IMR-90 (cell line): ENCODE results near the gene DELE1. TPM values are rescaled to one million over a fixed set of nuclear protein-coding genes. Genes with fewer than 3 reads are reported as not detected.

Experiments
- ATAC-seq: fragments of 200-7000 bp; cut with Tn5 transposase; 2 replicates; pipeline ENCODE4 v1.9.1; 2020; ENCODE audit warnings: low read depth, mild to moderate bottlenecking, moderate library complexity
- BruUV-seq: library from RNA; stranded (reverse); fragments of 400-500 nt; replicated peaks from 2 replicates; lab custom pipeline; 2021; lab: Mats Ljungman, UMichigan
- CTCF ChIA-PET: fragments of 300-600 bp; formaldehyde crosslinking; extraction: SDS; loops from one replicate; lab custom pipeline; 2021; ENCODE audit warnings: antibody characterized with exemption; lab: Yijun Ruan, JAX
- POLR2A ChIA-PET: fragments of 300-600 bp; sonication (Branson Sonifier 250); formaldehyde crosslinking; loops from one replicate; lab custom pipeline; 2022; ENCODE audit warnings: antibody characterized with exemption; ENCODE audit not compliant: unreplicated experiment; lab: Charles Lee
- DNase-seq: peaks from one replicate; pipeline ENCODE4 v3.0.0; 2013
- H2AFZ ChIP-seq: replicated peaks from 2 replicates; pipeline ENCODE3; 2013; ENCODE audit warnings: low read length, mild to moderate bottlenecking; ENCODE audit not compliant: poor library complexity
- H2AK5ac ChIP-seq: 2 replicates; pipeline ENCODE4 v1.6.1; 2013; ENCODE audit warnings: low read depth, low read length, inconsistent platforms
- H2AK9ac ChIP-seq: replicated peaks from 2 replicates; pipeline ENCODE3; 2013; ENCODE audit warnings: mild to moderate bottlenecking, low read depth, low read length, moderate library complexity; ENCODE audit not compliant: poor library complexity
- H2BK120ac ChIP-seq: 2 replicates; pipeline ENCODE4 v1.6.1; 2013; ENCODE audit warnings: low read depth, low read length, inconsistent platforms
- H2BK15ac ChIP-seq: 3 replicates; pipeline ENCODE4 v1.6.1; 2013; ENCODE audit warnings: low read depth, low read length, inconsistent platforms
- H2BK20ac ChIP-seq: 2 replicates; pipeline ENCODE4 v1.6.1; 2013; ENCODE audit warnings: low read depth, mild to moderate bottlenecking, inconsistent platforms, low read length, moderate library complexity
- H2BK5ac ChIP-seq: 2 replicates; pipeline ENCODE4 v1.6.1; 2013; ENCODE audit warnings: mild to moderate bottlenecking, low read depth, low read length, inconsistent platforms; ENCODE audit not compliant: poor library complexity, severe bottlenecking
- H3K14ac ChIP-seq: replicated peaks from 2 replicates; pipeline ENCODE4 v1.6.1; 2013; ENCODE audit warnings: low read depth, low read length, inconsistent platforms
- H3K18ac ChIP-seq: 2 replicates; pipeline ENCODE4 v1.6.1; 2013; ENCODE audit warnings: low read depth, low read length, control low read depth
- H3K23ac ChIP-seq: 2 replicates; pipeline ENCODE4 v1.6.1; 2013; ENCODE audit warnings: low read depth, low read length, inconsistent platforms
- H3K27ac ChIP-seq: 2 replicates; pipeline ENCODE4 v1.5.1; 2013; ENCODE audit warnings: mild to moderate bottlenecking, control low read depth, low read length; ENCODE audit not compliant: insufficient read depth
- H3K27me3 ChIP-seq: 2 replicates; pipeline ENCODE4 v1.6.1; 2013; ENCODE audit warnings: low read length; ENCODE audit not compliant: control insufficient read depth, insufficient read depth
- H3K36me3 ChIP-seq: 2 replicates; pipeline ENCODE4 v1.6.1; 2013; ENCODE audit warnings: low read length, mixed read lengths; ENCODE audit not compliant: control insufficient read depth, insufficient read depth
- H3K4ac ChIP-seq: 2 replicates; pipeline ENCODE4 v1.6.1; 2013; ENCODE audit warnings: low read depth, low read length, inconsistent platforms
- H3K4me1 ChIP-seq: 2 replicates; pipeline ENCODE4 v1.6.1; 2013; ENCODE audit warnings: low read length, mixed read lengths; ENCODE audit not compliant: control insufficient read depth, insufficient read depth
- H3K4me2 ChIP-seq: 2 replicates; pipeline ENCODE4 v1.6.1; 2013; ENCODE audit warnings: low read depth, mild to moderate bottlenecking, control low read depth, low read length, moderate library complexity
- H3K4me3 ChIP-seq: 2 replicates; pipeline ENCODE4 v1.5.1; 2013; ENCODE audit warnings: low read depth, mild to moderate bottlenecking, control low read depth, low read length, moderate library complexity; ENCODE audit not compliant: insufficient read depth
- H3K56ac ChIP-seq: 2 replicates; pipeline ENCODE4 v1.6.1; 2013; ENCODE audit warnings: low read length, inconsistent platforms; ENCODE audit not compliant: insufficient read depth; ENCODE audit errors: extremely low read depth
- H3K79me1 ChIP-seq, 2 experiments: 2 replicates each; pipeline ENCODE4 v1.6.1; 2013; ENCODE audit warnings: low read length in 2 of 2, inconsistent platforms in 1 of 2, low read depth in 1 of 2
- H3K9ac ChIP-seq: 2 replicates; pipeline ENCODE4 v1.6.1; 2013; ENCODE audit warnings: low read depth, low read length, control low read depth
- H3K9me1 ChIP-seq: 2 replicates; pipeline ENCODE4 v1.6.1; 2013; ENCODE audit warnings: low read length, inconsistent platforms; ENCODE audit not compliant: insufficient read depth
- H3K9me3 ChIP-seq: 2 replicates; pipeline ENCODE4 v1.6.1; 2013; ENCODE audit warnings: low read length; ENCODE audit not compliant: control insufficient read depth, insufficient read depth
- H4K20me1 ChIP-seq: 2 replicates; pipeline ENCODE4 v1.6.1; 2013; ENCODE audit warnings: low read length, inconsistent platforms; ENCODE audit not compliant: insufficient read depth
- H4K5ac ChIP-seq: 2 replicates; pipeline ENCODE4 v1.6.1; 2013; ENCODE audit warnings: mild to moderate bottlenecking, low read depth, low read length, control low read depth
- H4K8ac ChIP-seq, 2 experiments: 2 replicates each; pipeline ENCODE4 v1.6.1; 2013; ENCODE audit warnings: low read depth in 2 of 2, low read length in 2 of 2, control low read depth in 1 of 2, inconsistent platforms in 1 of 2
- H4K91ac ChIP-seq: 2 replicates; pipeline ENCODE4 v1.6.1; 2013; ENCODE audit warnings: low read depth, low read length, inconsistent platforms; ENCODE audit not compliant: insufficient read depth
- RFX5 ChIP-seq: IDR thresholded peaks from 2 replicates; pipeline ENCODE4 v1.8.0; 2012; ENCODE audit warnings: low read depth, mild to moderate bottlenecking, low read length, moderate library complexity
- WGBS, 2 experiments: methylation state at CpG; one replicate each; pipeline versions ENCODE4 v1.1.5 to v1.1.7; 2013; ENCODE audit warnings: missing lambda C conversion rate in 2 of 2; ENCODE audit not compliant: insufficient read length in 1 of 2; ENCODE audit errors: extremely low coverage in 2 of 2; 5-methylcytosine and 5-hydroxymethylcytosine counted together
- dilution Hi-C: fragments of 300-500 bp; cut with HindIII; formaldehyde crosslinking; loops from one replicate; pipeline ENCODE4 v1.14.3; 2018; ENCODE audit warnings: low sequenced_read_pairs; ENCODE audit not compliant: unreplicated experiment
- in situ Hi-C: fragments of 300-500 bp; cut with MboI; formaldehyde crosslinking; loops from 3 replicates; pipeline ENCODE4 v1.14.3; 2019; ENCODE audit warnings: low sequenced_read_pairs, inconsistent platforms, mixed read lengths
- intact Hi-C: fragments of 100-400 bp; cut with micrococcal nuclease; formaldehyde crosslinking; loops from 2 replicates; pipeline ENCODE4 v1.10.0; 2022
- polyA plus RNA-seq, 3 experiments: library from polyadenylated mRNA; depleted of rRNA; stranded (reverse); fragments of >200 nt; gene quantifications; 2 replicates each; pipeline ENCODE4 v1.2.3, GENCODE V29; 2012; ENCODE audit warnings: low replicate concordance in 1 of 3
- total RNA-seq: library from RNA; depleted of rRNA; stranded (reverse); fragments of >200 nt; gene quantifications from 2 replicates; pipeline ENCODE4 v1.2.3, GENCODE V29; 2012
- TF ChIP-seq, protein P1 (sequence below): fragments of 150-350 bp; IDR thresholded peaks from 2 replicates; pipeline ENCODE4 v1.6.1; 2017; ENCODE audit warnings: mild to moderate bottlenecking, antibody characterized with exemption, low read length, low read depth
- TF ChIP-seq, protein P2 (sequence below): conservative IDR thresholded peaks from 2 replicates; pipeline ENCODE4 v1.5.1; 2012; ENCODE audit warnings: mild to moderate bottlenecking, low read depth, low read length, improper control_type of control experiment

The DELE1 gene
- total and polyA plus RNA-seq, 2 of the 4 experiments (the other 2 are of a cell fraction): 28.0 to 66.1 TPM

DNA sequence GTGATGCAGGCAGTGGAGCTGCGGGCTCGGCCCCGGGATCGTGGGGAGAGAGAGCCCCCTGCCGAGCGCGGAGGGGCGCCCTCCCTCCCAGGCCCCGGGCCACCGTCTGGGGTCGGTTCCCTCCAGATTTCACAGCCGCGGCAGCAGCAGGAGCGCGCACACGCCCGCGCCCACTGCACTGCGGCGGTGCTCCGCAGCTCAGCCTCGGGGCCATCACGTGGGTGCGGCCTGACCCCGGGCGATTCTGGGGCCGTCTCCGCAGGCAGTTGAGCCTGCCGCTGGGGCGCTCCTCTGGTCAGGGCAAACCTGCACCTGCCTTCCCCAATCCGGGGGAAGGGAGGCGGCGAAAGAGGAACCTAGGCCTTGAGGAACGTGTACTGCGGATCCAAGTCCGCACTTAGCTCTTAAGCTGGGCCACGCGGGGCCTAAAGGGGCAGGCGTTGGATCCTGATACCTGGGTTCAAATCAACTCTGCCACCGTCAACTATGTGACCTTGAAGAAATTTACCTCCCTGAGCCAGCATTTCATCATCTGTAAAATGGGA, 9.4 kb upstream of the DELE1 start:
- Histone ChIP-seq H3K27ac (no peak overlapping the region), H3K18ac (no peak overlapping the region), H4K5ac (no peak overlapping the region), H3K4me1 (peaks cover 1% of the 10 kb centered on the region; the same call in 1 of the 2 replicates), H4K8ac (no peak overlapping the region), H2AK9ac (no peak overlapping the region), H3K4ac (no peak overlapping the region), H2AFZ (peak overlapping the region; percentile 85), H4K91ac (no peak overlapping the region), H3K36me3 (no peaks in the 10 kb centered on the region), H3K9me3 (no peaks in the 10 kb centered on the region), H2BK5ac (no peak overlapping the region), H3K14ac (no peak overlapping the region), H3K56ac (no peak overlapping the region), H4K20me1 (no peaks in the 10 kb centered on the region), H2BK120ac (no peak overlapping the region), H3K79me1 (no peaks in the 10 kb centered on the region), H3K4me3 (no peak overlapping the region; the same call in 1 of the 2 replicates), H2BK15ac (no peak overlapping the region), H3K9ac (no peak overlapping the region), H3K9me1 (no peaks in the 10 kb centered on the region; the same call in 1 of the 2 replicates), H2BK20ac (no peak overlapping the region), H3K4me2 (peak overlapping the region; percentile 65; the same call in 1 of the 2 replicates), H2AK5ac (no peak overlapping the region), H3K27me3 (peaks cover 45% of the 10 kb centered on the region), H3K23ac (no peak overlapping the region)
- in situ Hi-C loops: no loop called here
- ChIA-PET POLR2A (no interaction called here), CTCF (interaction anchor here (1.2 kb wide), 1 partner anchor 222 kb away, joined by 4 read pairs; no protein-coding TSS in a partner anchor)
- ATAC-seq (peak; percentile 78), DNase-seq (no peak)
- BruUV-seq: no TSS peak
- WGBS, 2 experiments: 2% methylated on average over 27 of the region's 40 CpGs; no CpG with 5 or more reads in 1 of the 2 experiments
- TF ChIP-seq, protein P1, sequence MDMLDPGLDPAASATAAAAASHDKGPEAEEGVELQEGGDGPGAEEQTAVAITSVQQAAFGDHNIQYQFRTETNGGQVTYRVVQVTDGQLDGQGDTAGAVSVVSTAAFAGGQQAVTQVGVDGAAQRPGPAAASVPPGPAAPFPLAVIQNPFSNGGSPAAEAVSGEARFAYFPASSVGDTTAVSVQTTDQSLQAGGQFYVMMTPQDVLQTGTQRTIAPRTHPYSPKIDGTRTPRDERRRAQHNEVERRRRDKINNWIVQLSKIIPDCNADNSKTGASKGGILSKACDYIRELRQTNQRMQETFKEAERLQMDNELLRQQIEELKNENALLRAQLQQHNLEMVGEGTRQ: peak; percentile 68
- TF ChIP-seq RFX5: no peak
- TF ChIP-seq, protein P2, sequence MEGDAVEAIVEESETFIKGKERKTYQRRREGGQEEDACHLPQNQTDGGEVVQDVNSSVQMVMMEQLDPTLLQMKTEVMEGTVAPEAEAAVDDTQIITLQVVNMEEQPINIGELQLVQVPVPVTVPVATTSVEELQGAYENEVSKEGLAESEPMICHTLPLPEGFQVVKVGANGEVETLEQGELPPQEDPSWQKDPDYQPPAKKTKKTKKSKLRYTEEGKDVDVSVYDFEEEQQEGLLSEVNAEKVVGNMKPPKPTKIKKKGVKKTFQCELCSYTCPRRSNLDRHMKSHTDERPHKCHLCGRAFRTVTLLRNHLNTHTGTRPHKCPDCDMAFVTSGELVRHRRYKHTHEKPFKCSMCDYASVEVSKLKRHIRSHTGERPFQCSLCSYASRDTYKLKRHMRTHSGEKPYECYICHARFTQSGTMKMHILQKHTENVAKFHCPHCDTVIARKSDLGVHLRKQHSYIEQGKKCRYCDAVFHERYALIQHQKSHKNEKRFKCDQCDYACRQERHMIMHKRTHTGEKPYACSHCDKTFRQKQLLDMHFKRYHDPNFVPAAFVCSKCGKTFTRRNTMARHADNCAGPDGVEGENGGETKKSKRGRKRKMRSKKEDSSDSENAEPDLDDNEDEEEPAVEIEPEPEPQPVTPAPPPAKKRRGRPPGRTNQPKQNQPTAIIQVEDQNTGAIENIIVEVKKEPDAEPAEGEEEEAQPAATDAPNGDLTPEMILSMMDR: peak; percentile 25; the same call in 1 of the 2 replicates
- intact Hi-C loops: no loop called here
- dilution Hi-C loops: no loop called here
